ENCODE results near the gene GRHL1.
A peak's percentile ranks its signal among the peaks of the same experiment; 100 is the strongest.

Gene GRHL1

GRCh38 chr2:9998916-9999654, 47.6 kb downstream of the GRHL1 start:
- DNase-seq, result no peak

GRCh38 chr2:9999693-10000092, 48.2 kb downstream of the GRHL1 start:
- no peak for DNase-seq

- DNase-seq, result no peak
Measured at GRCh38 chr2:10000541-10000940, 49.0 kb downstream of the GRHL1 start.

- no peak for DNase-seq
Measured at GRCh38 chr2:10001586-10001985, 50.1 kb downstream of the GRHL1 start.

- DNase-seq, result no peak
Measured at GRCh38 chr2:10002109-10002508, 50.6 kb downstream of the GRHL1 start.

GRCh38 chr2:10002681-10003080, 51.2 kb downstream of the GRHL1 start:
- DNase-seq, result no peak

GRCh38 chr2:10003206-10004125, 52.0 kb downstream of the GRHL1 start:
- no peak for DNase-seq

- DNase-seq, result no peak
Measured at GRCh38 chr2:10004401-10004800, 52.9 kb downstream of the GRHL1 start.

GRCh38 chr2:10004836-10005235, 53.3 kb downstream of the GRHL1 start:
- no peak for DNase-seq

- no peak for DNase-seq
Measured at GRCh38 chr2:10005461-10006235, 54.2 kb downstream of the GRHL1 start.

GRCh38 chr2:10006236-10007161, 55.0 kb downstream of the GRHL1 start:
- DNase-seq, result no peak

GRCh38 chr2:10007435-10007834, 55.9 kb downstream of the GRHL1 start:
- no peak for DNase-seq

- no peak for DNase-seq
Measured at GRCh38 chr2:10007921-10008808, 56.7 kb downstream of the GRHL1 start.

GRCh38 chr2:10008809-10009176, 57.3 kb downstream of the GRHL1 start:
- DNase-seq, result no peak

- no peak for DNase-seq
Measured at GRCh38 chr2:10009271-10009810, 57.8 kb downstream of the GRHL1 start.

GRCh38 chr2:10009811-10010781, 58.6 kb downstream of the GRHL1 start:
- no peak for DNase-seq

GRCh38 chr2:10010861-10011605, 59.5 kb downstream of the GRHL1 start:
- peak; percentile 97 for DNase-seq

- peak; percentile 100 for DNase-seq
Measured at GRCh38 chr2:10011606-10012325, 60.3 kb downstream of the GRHL1 start.
